HepG2 (cell line): Measurements from ENCODE around the gene ARL4D. TPM values are rescaled to one million over a fixed set of nuclear protein-coding genes. Genes with fewer than 3 reads are reported as not detected.
A peak's percentile ranks its signal among the peaks of the same experiment; 100 is the strongest.

ENCODE experiments used
- ATAC-seq: fragments of 200-7000 bp; cut with Tn5 transposase; 3 replicates; pipeline ENCODE4 v1.9.1; 2020; ENCODE audit warnings: mild to moderate bottlenecking, moderate library complexity
- BruUV-seq: library from RNA; stranded (reverse); fragments of 400-500 nt; replicated peaks from 2 replicates; lab custom pipeline; 2021; lab: Mats Ljungman, UMichigan
- CTCF ChIA-PET: fragments of 300-600 bp; formaldehyde crosslinking; extraction: SDS; loops from one replicate; lab custom pipeline; 2021; ENCODE audit warnings: low total read pairs, inconsistent platforms, low intra/inter-chr PET ratio; lab: Yijun Ruan, JAX
- POLR2A ChIA-PET: fragments of 350-600 bp; sonication (Branson Sonifier 250); formaldehyde crosslinking; loops from one replicate; lab custom pipeline; 2020; ENCODE audit warnings: antibody characterized with exemption, inconsistent platforms; lab: Yijun Ruan, JAX
- DNase-seq: peaks from one replicate; pipeline ENCODE4 v3.0.0-alpha.2; 2015; ENCODE audit warnings: low spot score
- FAIRE-seq: peaks from 3 replicates; lab custom pipeline; 2011; peaks lifted over from hg19 to GRCh38; lab: Jason Lieb, UNC
- H2AFZ ChIP-seq: one replicate; pipeline ENCODE4 v1.6.1; 2011; ENCODE audit warnings: low read length, inconsistent platforms
- H3K27ac ChIP-seq: fragments of 300-600 bp; 3 replicates; pipeline ENCODE4 v1.8.0; 2011; ENCODE audit warnings: mixed run types, mild to moderate bottlenecking, mixed read lengths, low read length, inconsistent platforms; ENCODE audit not compliant: insufficient read depth; ENCODE audit errors: extremely low read length
- H3K27me3 ChIP-seq, 2 experiments: fragments of 200-600 bp in 1 of 2; 2 replicates in 1 of 2; 3 replicates in 1 of 2; pipeline versions ENCODE4 v1.6.0 to v1.8.0; 2011; ENCODE audit warnings: low read length in 2 of 2, mild to moderate bottlenecking in 2 of 2, moderate library complexity in 2 of 2, inconsistent platforms in 1 of 2; ENCODE audit not compliant: insufficient read depth in 2 of 2, control insufficient read depth in 1 of 2
- H3K36me3 ChIP-seq, 2 experiments: fragments of 200-600 bp in 1 of 2; replicated peaks in 1 of 2; 2 replicates in 1 of 2; 3 replicates in 1 of 2; pipeline versions ENCODE4 v1.5.1 to v1.8.0; 2011; ENCODE audit warnings: low read length in 2 of 2, inconsistent platforms in 1 of 2; ENCODE audit not compliant: insufficient read depth in 2 of 2, control insufficient read depth in 1 of 2
- H3K4me1 ChIP-seq: 2 replicates; pipeline ENCODE4 v1.5.1; 2012; ENCODE audit warnings: low read length, inconsistent platforms; ENCODE audit not compliant: insufficient read depth
- H3K4me2 ChIP-seq: 2 replicates; pipeline ENCODE4 v1.6.0; 2011; ENCODE audit warnings: low read depth, low read length, inconsistent platforms
- H3K4me3 ChIP-seq, 3 experiments: fragments of 200-600 bp in 1 of 3; sonication (generic), shearing (Covaris generic) in 1 of 3; replicated peaks in 1 of 3; 2 replicates each; pipeline ENCODE4 v1.5.1; 2011 to 2016; ENCODE audit warnings: low read length in 3 of 3, inconsistent platforms in 2 of 3, low read depth in 2 of 3, mild to moderate bottlenecking in 2 of 3, control low read depth in 1 of 3, mixed read lengths in 1 of 3; ENCODE audit not compliant: insufficient read depth in 1 of 3
- H3K79me2 ChIP-seq: one replicate; pipeline ENCODE4 v1.6.1; 2011; ENCODE audit warnings: low read length, inconsistent platforms; ENCODE audit not compliant: insufficient read depth
- H3K9ac ChIP-seq: 2 replicates; pipeline ENCODE4 v1.6.0; 2011; ENCODE audit warnings: mild to moderate bottlenecking, low read depth, low read length, inconsistent platforms; ENCODE audit not compliant: insufficient read depth
- H3K9me3 ChIP-seq: 2 replicates; pipeline ENCODE4 v1.5.1; 2012; ENCODE audit warnings: mild to moderate bottlenecking, low read length
- H4K20me1 ChIP-seq: 2 replicates; pipeline ENCODE4 v1.6.0; 2011; ENCODE audit warnings: inconsistent platforms, mild to moderate bottlenecking, low read length, moderate library complexity; ENCODE audit not compliant: insufficient read depth
- ARID5B ChIP-seq: IDR thresholded peaks from 2 replicates; pipeline ENCODE4 v1.4.0; 2020; ENCODE audit warnings: mild to moderate bottlenecking, missing genetic modification reagents
- CC2D1A ChIP-seq: sonication (generic); formaldehyde crosslinking; IDR thresholded peaks from 2 replicates; pipeline ENCODE4 v1.8.1; 2023; ENCODE audit warnings: mild to moderate bottlenecking, missing genetic modification reagents
- CEBPB ChIP-seq: IDR thresholded peaks from 2 replicates; pipeline ENCODE4 v1.6.1; 2011; ENCODE audit warnings: low read depth, low read length, improper control_type of control experiment, borderline replicate concordance
- CEBPG ChIP-seq: IDR thresholded peaks from 2 replicates; pipeline ENCODE4 v1.6.1; 2016
- DMTF1 ChIP-seq: sonication (generic); formaldehyde crosslinking; IDR thresholded peaks from 2 replicates; pipeline ENCODE4 v1.4.0; 2020; ENCODE audit warnings: mild to moderate bottlenecking, missing genetic modification reagents
- FIP1L1 ChIP-seq: fragments of 200-400 bp; formaldehyde crosslinking; IDR thresholded peaks from 2 replicates; pipeline ENCODE4 v1.6.1; 2018; ENCODE audit warnings: low read depth, mild to moderate bottlenecking, low read length, moderate library complexity, borderline replicate concordance; ENCODE audit not compliant: insufficient read depth
- JDP2 ChIP-seq: sonication (generic); formaldehyde crosslinking; IDR thresholded peaks from 2 replicates; pipeline ENCODE4 v1.8.1; 2022; ENCODE audit warnings: missing genetic modification reagents, borderline replicate concordance
- MYNN ChIP-seq: sonication (generic); formaldehyde crosslinking; IDR thresholded peaks from 2 replicates; pipeline ENCODE4 v1.4.0; 2020; ENCODE audit warnings: mild to moderate bottlenecking, low read depth, missing genetic modification reagents
- NCOA2 ChIP-seq: sonication (generic); formaldehyde crosslinking; IDR thresholded peaks from 2 replicates; pipeline ENCODE4 v1.8.0; 2022; ENCODE audit warnings: inconsistent platforms
- TMF1 ChIP-seq: sonication (generic); formaldehyde crosslinking; IDR thresholded peaks from 2 replicates; pipeline ENCODE4 v1.8.1; 2022; ENCODE audit warnings: low read depth, missing genetic modification reagents
- ZBTB7A ChIP-seq: sonication (generic); formaldehyde crosslinking; IDR thresholded peaks from 2 replicates; pipeline ENCODE4 v1.8.0; 2022; ENCODE audit warnings: mild to moderate bottlenecking, missing genetic modification reagents
- ZNF180 ChIP-seq: sonication (generic); formaldehyde crosslinking; IDR thresholded peaks from 2 replicates; pipeline ENCODE4 v1.4.0; 2020; ENCODE audit warnings: low read depth, missing genetic modification reagents, borderline replicate concordance
- ZNF639 ChIP-seq: conservative IDR thresholded peaks from 2 replicates; pipeline ENCODE4 v1.6.1; 2018; ENCODE audit warnings: missing genetic modification reagents
- WGBS: methylation state at CpG from one replicate; pipeline ENCODE4 v1.1.6; 2017; ENCODE audit warnings: low lambda C conversion rate; 5-methylcytosine and 5-hydroxymethylcytosine counted together
- in situ Hi-C: cut with HindIII; loops from 2 replicates; pipeline ENCODE4 v1.10.0; 2017; ENCODE audit warnings: low pct_unique_long_range_greater_than_20kb; ENCODE audit not compliant: extremely low pct_ligation_motif_present
- intact Hi-C: fragments of 100-400 bp; cut with micrococcal nuclease; formaldehyde crosslinking; loops from one replicate; pipeline ENCODE4 v1.10.0; 2022; ENCODE audit not compliant: unreplicated experiment
- polyA plus RNA-seq, 8 experiments: library from polyadenylated mRNA; depleted of rRNA in 3 of 8; stranded (reverse) in 7 of 8; unstranded in 1 of 8; fragments of >200 nt; fragmentation: Illumina TruSeq in 4 of 8; extraction: Trizol in 4 of 8; gene quantifications; 2 replicates each; pipeline versions ENCODE4 v1.2.1 to v1.2.3, GENCODE V29; 2011 to 2016; ENCODE audit warnings: low read depth in 4 of 8, missing spikeins in 1 of 8, mixed read lengths in 1 of 8; ENCODE audit not compliant: insufficient read depth in 1 of 8
- total RNA-seq, 5 experiments: library from RNA; depleted of rRNA; stranded (reverse); fragments of >200 nt; fragmentation: Illumina TruSeq; extraction: Trizol; gene quantifications; 2 replicates each; pipeline ENCODE4 v1.2.3, GENCODE V29; 2016; ENCODE audit warnings: low read depth in 1 of 5

The ARL4D gene
- total and polyA plus RNA-seq, 2 of the 13 experiments (the other 11 are each of a cell fraction or from before 2014, with no cell fraction given): 9.0 to 25.9 TPM

- Histone ChIP-seq H3K27ac (no peak overlapping the region), H3K4me3 (no peak overlapping the region), H3K4me2 (no peak overlapping the region), H3K36me3 (no peaks in the 10 kb centered on the region), H4K20me1 (no peaks in the 10 kb centered on the region), H3K9ac (no peak overlapping the region), H3K27me3 (no peaks in the 10 kb centered on the region), H3K4me1 (peaks cover 73% of the 10 kb centered on the region), H2AFZ (no peak overlapping the region), H3K79me2 (no peaks in the 10 kb centered on the region), H3K9me3 (peaks cover 21% of the 10 kb centered on the region)
- no peak for ATAC-seq
- ChIA-PET POLR2A (interaction anchor here (0.7 to 6.4 kb wide), 2 partner anchors 14 to 24 kb away, joined by 4 to 386 read pairs; no protein-coding TSS in a partner anchor), CTCF (no interaction called here)
- intact Hi-C loops (no loop called here), in situ Hi-C loops (no loop called here)
- no peak for FAIRE-seq
- no peak for DNase-seq
- BruUV-seq: no TSS peak
- 95% methylated on average over 2 of the region's 2 CpGs for WGBS
- TF ChIP-seq NCOA2 (CRISPR knock-in tag) (no peak), ARID5B (no peak), ZNF639 (no peak), TMF1 (no peak), MYNN (CRISPR knock-in tag) (no peak), CEBPG (CRISPR knock-in tag) (peak; percentile 36; the same call in 1 of the 2 replicates), DMTF1 (CRISPR knock-in tag) (0 out of 2 replicates have a peak, but pooled peaks have one; percentile 12), JDP2 (no peak), ZNF180 (no peak), ZBTB7A (no peak), CC2D1A (CRISPR knock-in tag) (no peak), FIP1L1 (no peak), CEBPB (peak; percentile 55)
Measured at GRCh38 chr17:43382776-43383175, 16.0 kb upstream of the ARL4D start.
